SKM-1 (cell line): ENCODE data around the gene MED12L.
"Not testable (repeated sequence)": the region's sequence is repeated elsewhere in the genome, so short reads cannot be mapped to it uniquely, and the experiment has no call there.

Source experiments
- DNase-seq: peaks from one replicate; lab custom pipeline; 2025; ENCODE audit not compliant: unreplicated experiment; lab: John Stamatoyannopoulos, UW

The MED12L gene

DNA sequence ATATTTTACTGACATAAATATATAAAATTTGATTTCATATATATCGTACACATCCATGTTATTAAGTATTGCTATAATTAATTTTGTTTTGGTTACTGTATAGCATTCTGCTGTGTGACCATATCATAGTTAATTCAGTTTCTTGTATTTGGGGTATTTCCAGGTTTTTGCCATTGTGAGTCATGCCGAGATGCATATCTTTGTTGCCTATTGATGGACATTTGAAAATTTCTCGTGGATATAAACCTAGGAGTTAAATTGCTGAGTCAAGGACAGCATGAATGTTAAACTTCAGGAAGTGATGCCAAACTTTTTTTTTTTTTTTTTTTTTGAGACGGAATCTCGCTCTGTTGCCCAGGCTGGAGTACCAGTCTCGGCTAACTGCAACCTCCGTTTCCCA, 151.3 kb downstream of the MED12L start:
- no peak for DNase-seq

DNA sequence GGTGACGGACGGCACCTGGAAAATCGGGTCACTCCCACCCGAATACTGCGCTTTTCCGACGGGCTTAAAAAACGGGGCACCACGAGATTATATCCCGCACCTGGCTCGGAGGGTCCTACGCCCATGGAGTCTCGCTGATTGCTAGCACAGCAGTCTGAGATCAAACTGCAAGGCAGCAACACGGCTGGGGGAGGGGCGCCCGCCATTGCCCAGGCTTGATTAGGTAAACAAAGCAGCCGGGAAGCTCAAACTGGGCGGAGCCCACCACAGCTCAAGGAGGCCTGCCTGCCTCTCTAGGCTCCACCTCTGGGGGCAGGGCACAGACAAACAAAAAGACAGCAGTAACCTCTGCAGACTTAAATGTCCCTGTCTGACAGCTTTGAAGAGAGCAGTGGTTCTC, 156.5 kb downstream of the MED12L start:
- not testable (repeated sequence) for DNase-seq

DNA sequence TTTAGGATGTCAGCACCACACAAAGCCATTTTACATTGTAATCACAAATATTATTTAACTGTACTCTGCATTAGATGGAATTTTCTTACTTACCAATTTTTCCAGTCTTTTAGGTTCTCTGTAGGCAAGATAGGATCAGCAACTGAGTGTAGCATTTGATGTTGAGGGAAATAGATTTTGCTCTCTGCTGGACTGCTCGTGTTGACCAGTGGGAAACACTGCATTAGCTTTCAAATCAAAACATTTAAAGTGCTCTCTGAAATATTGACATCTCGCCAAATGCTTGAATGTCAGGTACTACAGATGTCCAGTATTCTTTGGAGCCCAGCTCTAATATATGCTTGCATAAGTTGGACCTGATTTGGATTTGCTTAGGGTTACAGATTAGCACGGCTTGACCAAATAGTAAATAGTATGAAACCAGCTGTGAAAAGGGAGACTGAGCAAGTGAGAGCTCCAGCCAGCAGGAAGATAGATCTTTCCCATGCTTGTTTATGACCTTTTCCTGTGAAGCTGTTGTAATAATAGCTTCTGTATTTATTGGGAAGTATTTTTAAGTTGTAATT, 163.4 kb downstream of the MED12L start:
- DNase-seq, result no peak

DNA sequence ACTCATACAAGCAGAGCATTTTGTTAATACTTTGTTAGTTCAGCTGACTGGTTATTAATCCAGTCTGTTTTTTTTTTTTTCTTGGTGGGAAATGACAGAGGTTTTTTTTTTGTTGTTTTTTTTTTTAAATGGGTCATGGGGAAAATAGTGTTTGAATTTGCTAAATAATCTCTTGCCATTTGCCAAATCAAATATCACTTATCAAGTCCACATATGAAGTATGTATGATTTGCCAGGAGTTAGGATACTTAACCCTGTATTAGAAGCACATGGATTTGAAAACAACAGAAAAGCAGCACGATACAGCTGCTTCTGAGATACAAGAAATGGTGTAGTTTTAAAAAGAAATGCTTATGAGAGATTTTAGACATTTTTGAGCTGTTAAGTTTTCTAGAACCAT, 171.3 kb downstream of the MED12L start:
- DNase-seq, result no peak

DNA sequence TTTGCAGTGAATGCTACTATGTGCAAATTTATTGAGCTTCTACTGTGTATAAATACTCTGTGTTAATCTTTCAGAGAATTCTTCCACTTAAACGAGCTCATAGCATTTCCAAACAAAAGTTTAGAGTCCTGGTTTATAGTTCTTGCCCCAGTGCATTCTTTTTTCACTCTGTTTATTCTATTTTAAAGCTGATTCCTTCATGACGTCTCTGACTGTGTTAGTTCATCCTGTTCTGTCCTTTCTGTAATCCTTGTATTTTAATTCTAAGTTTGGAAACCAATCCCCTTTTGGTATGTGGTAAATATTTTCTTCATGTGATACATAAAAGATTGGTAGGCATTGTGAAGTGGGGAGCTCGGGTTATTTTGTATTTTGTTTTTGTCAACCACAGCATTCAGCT, 174.2 kb downstream of the MED12L start:
- DNase-seq, result no peak

DNA sequence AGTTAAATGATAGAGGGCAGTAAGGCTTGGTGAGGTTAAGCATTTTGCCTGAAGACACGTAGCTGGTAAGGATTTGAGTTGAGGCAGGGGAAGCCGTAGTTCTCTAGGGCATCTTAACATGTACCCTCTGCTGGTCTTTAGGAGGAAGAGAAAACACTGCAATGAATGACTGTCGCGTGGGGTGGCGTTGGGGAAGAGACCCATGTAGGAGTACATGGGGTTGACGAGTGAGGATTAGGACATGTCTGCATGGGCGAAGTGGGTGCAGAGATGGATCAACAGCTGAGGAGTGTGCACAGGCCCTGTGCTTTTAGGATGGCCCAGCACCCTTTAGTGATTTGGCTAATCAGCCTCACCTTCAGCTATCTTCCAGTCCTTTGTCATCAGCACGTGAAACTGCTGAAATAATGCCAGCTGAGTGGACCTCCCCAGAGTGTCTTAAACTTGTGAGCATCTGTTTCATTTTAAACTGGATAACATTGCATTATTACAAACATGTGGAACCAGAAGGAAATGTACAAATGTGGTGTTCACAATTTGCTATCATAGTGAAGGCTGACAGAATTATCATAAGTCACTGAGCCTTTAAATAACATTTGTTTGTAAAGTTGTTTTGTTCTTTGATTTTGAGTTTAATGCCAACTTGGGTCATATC, 177.5 kb downstream of the MED12L start:
- DNase-seq, result no peak

DNA sequence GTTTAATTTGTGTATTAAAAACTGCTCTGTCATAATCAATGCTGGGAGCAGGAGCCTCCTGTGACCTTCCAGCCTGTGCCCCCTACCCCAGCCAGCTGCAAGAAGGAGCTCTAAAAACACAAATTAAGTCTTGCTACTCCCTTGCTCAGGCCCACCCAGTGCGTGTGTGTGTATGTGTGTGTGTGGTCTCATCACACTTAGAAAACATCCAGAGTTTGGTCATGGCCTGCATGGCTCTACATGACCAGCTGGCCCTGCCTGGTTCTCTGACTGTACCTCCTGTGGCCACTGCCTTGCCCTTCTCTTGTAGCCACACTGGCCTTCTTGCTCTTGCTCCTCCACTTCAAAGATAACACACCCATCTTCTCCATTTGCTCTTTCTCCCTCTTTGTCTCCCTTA, 179.1 kb downstream of the MED12L start:
- DNase-seq, result no peak

DNA sequence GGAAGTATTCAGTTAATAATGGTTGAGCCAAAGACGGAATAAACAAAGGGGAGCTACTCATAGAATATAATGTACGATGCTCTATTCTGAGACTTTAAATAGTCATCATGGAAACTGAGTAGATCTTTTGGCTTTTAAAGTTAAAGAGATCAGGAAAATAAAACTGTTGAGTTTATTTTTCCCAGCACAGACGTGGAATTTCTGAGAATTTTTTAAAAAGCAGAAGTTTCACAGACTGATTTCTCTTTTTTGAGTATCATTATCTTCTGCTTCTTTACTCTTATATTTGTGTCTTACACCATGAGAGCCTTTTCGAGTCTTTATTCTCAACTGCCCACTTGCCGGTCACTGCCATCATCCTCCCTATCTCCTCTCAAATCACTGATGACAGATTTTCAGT, 179.7 kb downstream of the MED12L start:
- DNase-seq, result no peak

DNA sequence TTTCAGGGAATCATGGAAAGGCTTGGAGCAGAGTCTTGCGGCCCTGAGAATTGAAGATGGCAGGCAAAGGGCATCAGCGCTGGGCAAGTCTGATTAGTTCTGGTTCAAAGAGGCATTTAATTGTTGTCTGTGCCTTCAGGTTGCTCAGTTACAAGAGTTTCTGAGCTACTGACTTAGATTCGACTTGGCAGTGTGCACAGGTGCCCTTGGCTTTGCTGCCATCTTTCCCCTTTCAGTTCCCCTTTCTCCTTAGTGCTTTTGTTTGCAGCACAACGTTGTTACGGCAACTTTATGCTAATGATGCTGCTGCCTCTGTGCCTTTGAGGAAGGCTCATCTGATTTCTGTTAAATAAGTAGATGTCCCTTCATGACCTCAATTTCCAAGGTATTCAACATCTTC, 180.4 kb downstream of the MED12L start:
- peak; percentile 45 for DNase-seq

DNA sequence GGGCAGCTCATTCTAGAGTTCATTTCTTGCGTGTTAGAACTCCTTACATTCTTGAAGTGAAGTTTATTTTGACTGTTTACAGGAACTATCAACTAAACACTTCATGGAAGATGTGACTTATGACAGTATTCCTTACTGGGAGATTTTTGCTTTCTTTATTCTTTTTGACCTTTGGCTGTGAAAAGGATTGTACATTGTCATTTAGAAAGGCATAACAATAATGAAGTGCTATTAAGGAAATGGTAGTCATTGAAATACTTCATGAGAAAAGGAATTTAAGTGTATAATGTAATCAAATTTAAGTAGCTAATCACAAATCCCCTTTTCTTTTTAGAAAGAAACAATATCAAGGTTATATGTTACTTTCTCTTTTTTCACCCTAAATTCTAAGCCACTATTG, 181.6 kb downstream of the MED12L start:
- no peak for DNase-seq

DNA sequence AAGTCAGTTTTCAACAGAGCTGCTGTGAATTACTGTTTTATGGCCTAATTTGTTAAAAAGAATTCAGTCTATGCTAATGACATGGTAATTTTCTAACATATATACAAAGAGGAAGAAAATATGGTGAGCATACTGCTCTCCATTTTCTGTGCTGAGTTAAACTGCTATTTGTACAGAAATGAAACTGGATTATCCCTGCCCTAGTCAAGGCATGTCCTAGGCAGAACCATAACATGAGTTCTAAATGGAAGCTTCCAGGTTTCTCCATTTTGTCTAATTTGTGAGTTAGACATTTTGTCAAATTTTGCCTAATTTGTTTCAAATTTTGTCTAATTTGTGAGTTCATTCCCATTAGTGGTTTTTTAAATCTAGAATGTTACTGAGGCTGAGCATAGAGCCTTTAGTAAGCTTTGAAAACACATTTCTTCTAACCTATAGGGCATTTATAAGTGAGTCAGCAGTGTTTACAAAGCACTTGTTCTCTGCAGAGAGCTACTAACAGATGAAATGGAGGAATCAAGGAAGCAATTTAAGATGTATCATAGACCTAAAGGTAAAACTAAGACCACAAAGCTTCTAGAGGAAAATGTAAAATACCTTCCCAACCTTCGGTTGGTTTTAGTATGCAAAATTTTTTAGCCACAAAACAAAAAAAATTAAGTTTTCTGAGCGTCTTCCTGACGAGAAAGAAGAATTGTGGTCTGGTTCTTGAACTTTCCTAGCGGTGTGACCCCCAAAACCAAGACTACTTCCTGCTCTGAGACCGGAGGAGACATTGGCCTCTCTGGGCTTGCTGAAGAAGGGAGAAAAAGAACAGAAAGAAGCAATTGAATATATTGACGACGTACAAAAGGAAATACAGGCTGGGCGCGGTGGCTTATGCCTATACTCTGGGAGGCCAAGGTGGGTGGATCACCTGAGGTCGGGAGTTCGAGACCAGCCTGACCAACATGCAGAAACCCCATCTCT, 183.1 kb downstream of the MED12L start:
- no peak for DNase-seq

DNA sequence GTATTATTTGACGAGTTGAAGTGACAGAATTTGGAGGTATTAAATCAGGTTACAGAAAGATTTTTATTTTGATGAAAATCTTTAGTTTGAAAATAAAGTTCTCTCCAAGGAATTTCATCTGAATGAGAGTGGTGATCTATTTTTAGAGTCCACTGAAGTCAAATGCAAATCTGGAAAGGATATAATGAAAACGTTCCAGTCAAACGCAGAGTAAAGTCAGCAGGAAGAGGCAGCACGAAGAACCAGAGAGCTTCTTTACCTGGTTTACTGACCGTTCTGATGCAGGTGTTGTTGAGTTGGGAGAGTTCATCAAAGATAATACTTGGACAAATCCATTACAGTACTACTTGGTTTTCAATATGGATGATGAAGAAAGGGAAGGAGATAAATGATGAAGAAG, 184.2 kb downstream of the MED12L start:
- DNase-seq, result no peak

DNA sequence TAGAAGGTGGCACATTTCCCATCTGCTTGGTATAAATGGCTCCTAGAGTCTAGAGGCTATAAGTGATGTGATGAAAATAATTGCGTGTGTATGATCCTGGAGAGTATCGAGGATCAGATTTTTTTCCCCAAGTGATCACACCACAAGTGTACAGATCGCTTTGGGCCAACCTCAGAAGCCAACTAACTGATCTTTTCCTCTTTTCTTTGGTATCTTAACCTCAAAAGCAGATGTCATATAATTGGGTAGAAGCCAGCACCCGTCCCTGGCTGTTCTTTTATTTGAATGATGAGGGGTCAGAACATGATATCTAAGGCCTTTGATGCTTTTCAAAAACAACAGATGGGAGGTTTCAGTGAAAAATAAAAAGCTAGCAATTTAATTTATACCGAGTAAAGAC, 189.6 kb downstream of the MED12L start:
- DNase-seq, result no peak

DNA sequence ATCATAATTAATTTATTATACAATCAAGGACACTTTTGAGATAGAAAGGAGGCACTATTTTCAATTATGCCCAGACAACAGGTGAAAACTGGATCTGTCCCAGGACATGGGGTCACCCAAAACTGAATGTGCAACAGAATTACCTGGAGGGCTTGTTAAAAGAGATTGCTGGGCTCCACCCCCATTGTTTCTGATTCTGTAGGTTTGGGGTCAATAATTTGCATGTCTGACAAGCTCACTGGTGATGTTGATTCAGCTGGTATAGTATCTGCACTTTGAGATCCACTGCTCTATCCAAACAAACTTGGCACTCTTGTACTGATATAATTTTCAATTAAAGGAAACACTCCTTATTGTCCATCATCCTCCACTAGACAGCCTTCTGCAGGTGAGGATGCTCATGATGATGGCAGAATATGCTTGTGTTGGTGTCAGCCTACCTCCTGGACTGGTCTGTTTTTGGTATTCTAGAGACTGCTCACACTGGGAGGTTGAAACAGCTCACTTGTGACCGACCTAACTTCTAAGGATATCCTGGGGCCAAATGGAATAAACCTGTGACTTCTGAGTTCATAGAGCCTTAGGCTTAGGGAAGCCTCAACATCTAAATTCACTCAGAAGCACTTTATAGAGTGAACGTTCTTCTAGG, 190.7 kb downstream of the MED12L start:
- no peak for DNase-seq

DNA sequence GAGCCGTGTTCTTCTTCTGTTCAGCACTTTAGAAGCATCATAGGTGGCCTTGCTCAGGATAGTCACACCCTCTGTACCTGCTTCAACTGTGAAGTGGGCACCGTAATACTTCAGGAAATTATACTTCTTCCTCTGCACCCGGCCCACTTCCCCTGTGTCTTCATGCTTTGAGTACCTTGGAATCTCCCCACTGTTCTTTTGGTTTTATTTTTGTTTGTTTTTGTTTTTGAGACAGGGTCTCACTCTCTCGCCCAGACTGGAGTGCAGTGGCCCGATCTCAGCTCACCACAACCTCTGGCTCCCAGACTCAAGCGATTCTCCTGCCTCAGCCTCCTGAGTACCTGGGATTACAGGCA, 191.2 kb downstream of the MED12L start:
- DNase-seq, result no peak

DNA sequence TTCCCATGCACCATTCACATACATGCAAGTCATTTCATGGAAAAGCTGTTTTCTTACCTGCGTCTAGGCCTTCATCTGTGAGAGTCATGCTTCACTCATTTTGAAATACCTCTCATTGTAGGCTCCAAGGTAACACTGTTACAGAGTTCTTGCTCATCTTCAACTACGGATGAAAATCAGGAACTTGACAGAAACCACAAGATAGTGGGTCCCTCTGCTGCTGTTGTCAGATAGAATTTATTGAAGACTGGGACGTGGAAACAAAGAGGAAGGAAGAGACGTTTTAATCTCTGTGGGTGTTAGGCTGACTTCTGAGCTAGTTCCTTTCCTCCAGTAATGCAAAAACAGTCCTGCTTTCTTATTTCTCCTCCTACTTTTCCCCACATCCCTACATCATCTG, 192.8 kb downstream of the MED12L start, which contains the start of gene P2RY14:
Gene P2RY14 (minus strand): TSS at position 313 of the 400 bp plus-strand sequence. CDS start 64,226 bp downstream, outside the sequence.
- DNase-seq, result peak; percentile 97

DNA sequence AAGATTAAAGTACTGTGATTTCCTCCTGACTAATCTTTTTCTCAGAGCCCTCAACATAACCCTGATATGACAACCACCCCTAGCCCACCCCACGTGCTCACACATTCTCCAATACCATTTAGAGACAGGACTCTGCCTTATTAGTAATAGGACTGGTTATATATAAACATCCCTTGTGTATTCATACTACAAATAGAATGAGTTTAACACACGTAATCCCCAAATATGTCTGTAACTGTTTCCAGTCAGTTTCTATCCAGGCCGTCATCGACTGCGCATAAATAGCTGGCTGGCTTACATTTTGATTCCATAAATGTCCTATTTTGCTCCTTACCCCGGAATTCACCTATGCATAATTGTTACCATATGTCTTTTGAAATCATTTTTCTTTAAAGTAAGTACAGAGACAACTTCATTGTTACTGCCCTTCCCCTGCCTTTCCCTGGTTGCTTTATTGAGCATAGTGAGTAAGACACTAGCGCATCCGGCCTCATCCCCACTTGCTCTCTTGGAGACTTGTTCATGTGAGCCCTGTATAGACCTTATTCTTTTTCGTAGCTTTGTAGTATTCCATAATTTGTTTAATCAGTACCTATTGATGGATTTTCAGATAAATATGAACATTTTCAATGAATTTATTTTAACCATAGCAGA, 196.3 kb downstream of the MED12L start:
- DNase-seq, result no peak

DNA sequence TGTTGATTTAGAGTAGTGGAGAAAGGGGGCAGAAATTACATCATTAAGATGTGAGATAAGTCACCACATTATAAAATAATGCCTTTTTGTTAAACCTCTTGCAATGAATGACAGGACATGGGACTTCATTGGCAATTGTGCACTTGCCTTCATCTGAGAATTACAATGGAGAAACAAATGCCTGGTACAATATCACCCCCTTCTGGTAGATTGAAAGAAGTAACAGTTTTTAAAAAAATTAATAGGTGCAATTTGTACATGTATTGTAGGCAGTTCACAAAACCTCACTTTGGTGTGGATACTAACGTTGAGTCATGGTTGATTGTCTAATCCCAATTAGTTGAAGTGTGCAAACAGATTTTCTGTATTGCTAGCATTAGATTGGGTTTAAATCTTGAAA, 197.5 kb downstream of the MED12L start:
- DNase-seq, result peak; percentile 57

DNA sequence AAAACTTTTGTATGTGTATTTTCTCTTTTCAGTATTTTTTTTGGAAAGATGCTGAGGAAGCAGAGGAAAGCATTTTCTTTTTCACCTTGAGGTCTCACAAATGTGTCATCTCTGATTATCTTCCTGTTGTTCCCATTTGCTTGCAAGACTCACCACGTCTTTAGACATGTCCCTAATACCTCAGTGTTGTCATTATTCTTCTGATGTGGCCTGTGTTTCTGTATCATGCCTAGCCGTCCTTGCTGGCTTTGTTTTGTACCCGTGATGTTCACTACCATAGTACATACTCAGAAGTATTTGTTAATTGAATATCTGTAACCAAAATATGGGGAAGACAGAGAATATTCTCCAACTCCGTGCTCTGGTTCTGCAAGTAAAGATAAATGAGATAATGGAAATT, 197.9 kb downstream of the MED12L start:
- DNase-seq, result no peak

DNA sequence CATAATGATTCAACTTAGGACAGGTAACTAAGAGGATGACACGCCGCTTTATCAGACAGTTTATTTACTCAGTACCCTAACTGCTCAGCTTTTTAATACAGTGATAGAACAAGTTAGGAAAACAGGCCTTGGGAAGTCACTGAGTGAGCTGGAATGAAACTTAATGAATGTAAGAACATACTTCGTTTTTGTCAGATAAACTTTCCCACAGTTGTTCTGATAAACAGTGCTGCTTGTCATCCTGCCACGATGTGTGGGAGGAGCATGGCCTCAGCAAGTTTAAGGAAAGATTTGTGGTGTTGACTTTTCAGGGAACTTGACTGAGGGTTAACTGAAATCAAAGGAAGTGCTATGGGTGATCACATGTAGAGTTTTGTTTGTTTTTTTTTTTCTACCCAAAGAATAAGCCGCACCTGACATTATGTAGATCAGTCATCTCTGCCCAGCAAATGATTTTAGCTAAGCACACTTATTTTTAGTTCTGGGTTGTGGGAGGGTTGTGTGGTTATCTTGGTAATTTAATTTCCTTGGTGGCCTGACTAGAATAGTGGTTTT, 198.5 kb downstream of the MED12L start:
- DNase-seq, result no peak

DNA sequence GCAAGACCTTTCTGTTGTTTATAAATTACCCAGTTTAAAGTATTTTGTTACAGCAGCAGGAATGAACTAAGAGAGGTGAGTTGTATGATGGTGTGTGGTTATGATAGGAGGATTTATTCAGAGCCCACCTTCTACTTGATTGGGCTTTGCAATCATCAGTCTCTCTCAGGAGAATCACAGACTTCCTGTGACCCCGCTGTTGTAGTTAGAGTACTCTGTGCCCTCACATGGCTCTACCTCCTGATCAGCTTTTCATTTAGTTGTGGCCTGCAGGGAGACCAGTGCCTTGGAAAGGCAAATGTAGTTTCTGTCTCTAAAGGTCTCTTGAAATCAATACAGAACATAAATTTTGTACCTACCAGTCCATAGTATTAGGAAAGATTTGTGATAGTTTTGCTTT, 200.5 kb downstream of the MED12L start:
- DNase-seq, result no peak
